ENCODE results near the gene PRKG1. TPM values are rescaled to one million over a fixed set of nuclear protein-coding genes. Genes with fewer than 3 reads are reported as not detected.

The PRKG1 gene
- polyA plus RNA-seq, 1 donor (not counting 4 experiments of a cell fraction or from before 2014, with no cell fraction given), result 0.24 TPM

GRCh38 chr10:52146766-52147165 is 1072.5 kb downstream of the PRKG1 start:
- dilution Hi-C loops (cut with MboI; ENCODE audit: extremely low pct_ligation_motif_present, low sequenced_read_pairs), result no loop called here

GRCh38 chr10:52170776-52171175 is 1096.5 kb downstream of the PRKG1 start:
- DNase-seq (ENCODE audit: low read depth, low spot score) (no peak), FAIRE-seq (no peak)
- H3K4me1 ChIP-seq (ENCODE audit: control insufficient read depth, extremely low read depth, insufficient read depth, low read length), result no peaks in the 10 kb centered on the region
- no peak overlapping the region for H3K4me3 ChIP-seq (ENCODE audit: control insufficient read depth in 2 of 3, extremely low read depth in 1 of 3, insufficient read depth in 2 of 3, low read depth in 1 of 3, low read length in 3 of 3)
- no peak for TF ChIP-seq CTCF (optimal IDR thresholded peaks at IDR 0.05 in 1 of 3, IDR thresholded peaks at IDR 0.05 in 1 of 3, conservative IDR thresholded peaks at IDR 0.05 in 1 of 3; ENCODE audit: extremely low read depth in 1 of 3, insufficient read depth in 2 of 3, low read length in 3 of 3)
- no peak for TF ChIP-seq EZH2 (IDR thresholded peaks at IDR 0.05; ENCODE audit: low read length)
- H3K9ac ChIP-seq (ENCODE audit: control insufficient read depth, extremely low read depth, insufficient read depth, low read length), result no peak overlapping the region
- no peaks in the 10 kb centered on the region for H3K9me3 ChIP-seq (ENCODE audit: control insufficient read depth, low read depth, low read length)
- no peak overlapping the region for H3K27ac ChIP-seq (ENCODE audit: control insufficient read depth, insufficient read depth, low read length)
- no peaks in the 10 kb centered on the region for H4K20me1 ChIP-seq (ENCODE audit: control insufficient read depth, extremely low read depth, insufficient read depth, low read length)
- no peak overlapping the region for H2AFZ ChIP-seq (ENCODE audit: control insufficient read depth, low read length)
- H3K79me2 ChIP-seq (ENCODE audit: control insufficient read depth, insufficient read depth, low read length), result no peaks in the 10 kb centered on the region
- no peaks in the 10 kb centered on the region for H3K9me1 ChIP-seq (ENCODE audit: control insufficient read depth, extremely low read depth, insufficient read depth, low read length)
- no peaks in the 10 kb centered on the region for H3K36me3 ChIP-seq (ENCODE audit: control insufficient read depth in 2 of 2, extremely low read depth in 1 of 2, insufficient read depth in 2 of 2, low read length in 2 of 2)
- dilution Hi-C loops (cut with MboI; ENCODE audit: extremely low pct_ligation_motif_present, low sequenced_read_pairs), result no loop called here
- no peak overlapping the region for H3K4me2 ChIP-seq (ENCODE audit: control insufficient read depth, extremely low read depth, insufficient read depth, low read depth, low read length)
- H3K27me3 ChIP-seq (ENCODE audit: control insufficient read depth, extremely low read depth, insufficient read depth, low read length), result no peaks in the 10 kb centered on the region

More at GRCh38 chr10:52146766-52147165, 1072.5 kb downstream of the PRKG1 start:
- FAIRE-seq, result no peak
- Histone ChIP-seq H3K27ac (ENCODE audit: control insufficient read depth, insufficient read depth, low read length) (no peak overlapping the region), H3K79me2 (ENCODE audit: control insufficient read depth, insufficient read depth, low read length) (no peaks in the 10 kb centered on the region), H3K36me3 (ENCODE audit: control insufficient read depth in 2 of 2, extremely low read depth in 1 of 2, insufficient read depth in 2 of 2, low read length in 2 of 2) (no peaks in the 10 kb centered on the region), H3K4me2 (ENCODE audit: control insufficient read depth, extremely low read depth, insufficient read depth, low read depth, low read length) (no peak overlapping the region), H4K20me1 (ENCODE audit: control insufficient read depth, extremely low read depth, insufficient read depth, low read length) (no peaks in the 10 kb centered on the region), H3K9ac (ENCODE audit: control insufficient read depth, extremely low read depth, insufficient read depth, low read length) (no peak overlapping the region), H3K9me3 (ENCODE audit: control insufficient read depth, low read depth, low read length) (no peaks in the 10 kb centered on the region), H3K9me1 (ENCODE audit: control insufficient read depth, extremely low read depth, insufficient read depth, low read length) (no peaks in the 10 kb centered on the region), H3K4me1 (ENCODE audit: control insufficient read depth, extremely low read depth, insufficient read depth, low read length) (no peaks in the 10 kb centered on the region), H3K27me3 (ENCODE audit: control insufficient read depth, extremely low read depth, insufficient read depth, low read length) (no peaks in the 10 kb centered on the region), H2AFZ (ENCODE audit: control insufficient read depth, low read length) (no peak overlapping the region), H3K4me3 (ENCODE audit: control insufficient read depth in 2 of 3, extremely low read depth in 1 of 3, insufficient read depth in 2 of 3, low read depth in 1 of 3, low read length in 3 of 3) (no peak overlapping the region)
- no peak for DNase-seq (ENCODE audit: low read depth, low spot score)
- no peak for TF ChIP-seq CTCF (optimal IDR thresholded peaks at IDR 0.05 in 1 of 3, IDR thresholded peaks at IDR 0.05 in 1 of 3, conservative IDR thresholded peaks at IDR 0.05 in 1 of 3; ENCODE audit: extremely low read depth in 1 of 3, insufficient read depth in 2 of 3, low read length in 3 of 3)

All from keratinocyte (primary cell).